ENCODE data around the gene SLC35E4. TPM values are rescaled to one million over a fixed set of nuclear protein-coding genes. Genes with fewer than 3 reads are reported as not detected.

The SLC35E4 gene
- total RNA-seq, 1 experiment from 2014 or later, result 5.5 TPM

- no peaks in the 10 kb centered on the region for H3K27me3 ChIP-seq (ENCODE audit: control insufficient read depth, insufficient read depth, low read length)
- no TSS peak for BruUV-seq (replicated peaks)
- intact Hi-C loops (cut with micrococcal nuclease; ENCODE audit: unreplicated experiment) (no loop called here), in situ Hi-C loops (cut with HindIII; ENCODE audit: low pct_unique_long_range_greater_than_20kb, low sequenced_read_pairs) (no loop called here)
- ATAC-seq (no peak), DNase-seq (ENCODE audit: low read depth, low spot score) (no peak)
- TF ChIP-seq CTCF (IDR thresholded peaks at IDR 0.05), result no peak
- TF ChIP-seq REST (IDR thresholded peaks at IDR 0.05; ENCODE audit: insufficient read depth in 1 of 2, low read depth in 2 of 2, low read length in 1 of 2), result no peak
- TF ChIP-seq SIN3A (IDR thresholded peaks at IDR 0.05; ENCODE audit: borderline replicate concordance, insufficient read depth, low read depth, low read length), result no peak
- no peak for TF ChIP-seq TCF7L2 (IDR thresholded peaks at IDR 0.05; ENCODE audit: low read depth, low read length)
- no peak for TF ChIP-seq POLR2AphosphoS5 (IDR thresholded peaks at IDR 0.05; ENCODE audit: low read depth, low read length)
- H3K27ac ChIP-seq (ENCODE audit: low read length), result no peak overlapping the region
- CTCF ChIA-PET, result no interaction called here
- POLR2A ChIA-PET, result no interaction called here
- no peaks in the 10 kb centered on the region for H3K4me1 ChIP-seq (ENCODE audit: control insufficient read depth, insufficient read depth, low read length)
- H3K4me3 ChIP-seq (ENCODE audit: low read depth in 2 of 2, low read length in 2 of 2), result no peak overlapping the region
- H3K36me3 ChIP-seq (ENCODE audit: control insufficient read depth, insufficient read depth, low read length), result peaks cover under 1% of the 10 kb centered on the region; the same call in 1 of the 2 replicates
- no peaks in the 10 kb centered on the region for H3K9me3 ChIP-seq (ENCODE audit: control insufficient read depth, insufficient read depth, low read depth, low read length)
Observed at GRCh38 chr22:30596199-30596598, 39.4 kb upstream of the SLC35E4 start.

GRCh38 chr22:30596886-30597285 is 38.7 kb upstream of the SLC35E4 start:
- in situ Hi-C loops (cut with HindIII; ENCODE audit: low pct_unique_long_range_greater_than_20kb, low sequenced_read_pairs), result no loop called here
- POLR2A ChIA-PET, result no interaction called here
- intact Hi-C loops (cut with micrococcal nuclease; ENCODE audit: unreplicated experiment), result no loop called here
- H3K27ac ChIP-seq (ENCODE audit: low read length), result no peak overlapping the region
- no TSS peak for BruUV-seq (replicated peaks)
- H3K36me3 ChIP-seq (ENCODE audit: control insufficient read depth, insufficient read depth, low read length), result no peaks in the 10 kb centered on the region
- CTCF ChIA-PET, result interaction anchor here (0.6 kb wide), 2 partner anchors 20 to 175 kb away, joined by 5 to 13 read pairs; no protein-coding TSS in a partner anchor
- TF ChIP-seq CTCF (IDR thresholded peaks at IDR 0.05) (no peak), TCF7L2 (IDR thresholded peaks at IDR 0.05; ENCODE audit: low read depth, low read length) (no peak), POLR2AphosphoS5 (IDR thresholded peaks at IDR 0.05; ENCODE audit: low read depth, low read length) (no peak), SIN3A (IDR thresholded peaks at IDR 0.05; ENCODE audit: borderline replicate concordance, insufficient read depth, low read depth, low read length) (no peak), REST (IDR thresholded peaks at IDR 0.05; ENCODE audit: insufficient read depth in 1 of 2, low read depth in 2 of 2, low read length in 1 of 2) (no peak)
- ATAC-seq (no peak), DNase-seq (ENCODE audit: low read depth, low spot score) (no peak)
- no peaks in the 10 kb centered on the region for H3K27me3 ChIP-seq (ENCODE audit: control insufficient read depth, insufficient read depth, low read length)
- H3K4me3 ChIP-seq (ENCODE audit: low read depth in 2 of 2, low read length in 2 of 2), result no peak overlapping the region
- H3K4me1 ChIP-seq (ENCODE audit: control insufficient read depth, insufficient read depth, low read length), result no peaks in the 10 kb centered on the region
- no peaks in the 10 kb centered on the region for H3K9me3 ChIP-seq (ENCODE audit: control insufficient read depth, insufficient read depth, low read depth, low read length)
